H1 (cell line): ENCODE data around the gene GPR39. TPM values are rescaled to one million over a fixed set of nuclear protein-coding genes. Genes with fewer than 3 reads are reported as not detected.

ENCODE experiments used
- CTCF ChIA-PET: fragments of 300-600 bp; sonication (Branson Sonifier 250); formaldehyde crosslinking; loops from one replicate; lab custom pipeline; 2021; ENCODE audit not compliant: partially characterized antibody; lab: Charles Lee
- POLR2A ChIA-PET: fragments of 300-600 bp; sonication (Branson Sonifier 250); formaldehyde crosslinking; loops from one replicate; lab custom pipeline; 2021; ENCODE audit warnings: inconsistent platforms; ENCODE audit not compliant: partially characterized antibody; lab: Charles Lee
- DNase-seq, 2 experiments: peaks; one replicate each; pipeline versions ENCODE4 v3.0.0 to v3.0.0-alpha.2; 2010 to 2022; ENCODE audit warnings: low spot score in 2 of 2, low read depth in 1 of 2, mixed read lengths in 1 of 2
- FAIRE-seq: peaks from 2 replicates; lab custom pipeline; 2011; peaks lifted over from hg19 to GRCh38; lab: Jason Lieb, UNC
- H2AFZ ChIP-seq: 2 replicates; pipeline ENCODE4 v1.8.1; 2012; ENCODE audit warnings: low read length, inconsistent platforms
- H2AK5ac ChIP-seq: 2 replicates; pipeline ENCODE4 v1.6.1; 2013; ENCODE audit warnings: low read depth, low read length
- H2BK120ac ChIP-seq: replicated peaks from 2 replicates; pipeline ENCODE3; 2013; ENCODE audit warnings: low read depth, low read length, inconsistent platforms
- H2BK12ac ChIP-seq: 2 replicates; pipeline ENCODE4 v1.6.1; 2013; ENCODE audit warnings: low read depth, low read length
- H2BK15ac ChIP-seq: 2 replicates; pipeline ENCODE4 v1.6.1; 2013; ENCODE audit warnings: low read length
- H2BK20ac ChIP-seq: 2 replicates; pipeline ENCODE4 v1.6.1; 2013; ENCODE audit warnings: low read length
- H2BK5ac ChIP-seq: 2 replicates; pipeline ENCODE4 v1.6.1; 2013; ENCODE audit warnings: low read depth, low read length
- H3K14ac ChIP-seq: 2 replicates; pipeline ENCODE4 v1.6.1; 2013; ENCODE audit warnings: inconsistent platforms; ENCODE audit not compliant: insufficient read length
- H3K18ac ChIP-seq: 2 replicates; pipeline ENCODE4 v1.6.1; 2013; ENCODE audit warnings: low read length; ENCODE audit errors: extremely low read depth
- H3K23ac ChIP-seq: 2 replicates; pipeline ENCODE4 v1.6.1; 2013; ENCODE audit warnings: inconsistent platforms; ENCODE audit not compliant: insufficient read length
- H3K23me2 ChIP-seq: 2 replicates; pipeline ENCODE4 v1.6.1; 2013; ENCODE audit warnings: low read depth, low read length
- H3K27ac ChIP-seq: 2 replicates; pipeline ENCODE4 v1.6.1; 2011; ENCODE audit warnings: low read depth, low read length, inconsistent platforms
- H3K27me3 ChIP-seq, 4 experiments: replicated peaks in 1 of 4; 1 replicate in 1 of 4; 2 replicates in 3 of 4; pipeline versions ENCODE4 v1.6.1 to v1.8.1; 2011 to 2013; ENCODE audit warnings: low read length in 3 of 4, mild to moderate bottlenecking in 3 of 4, inconsistent platforms in 2 of 4, mixed read lengths in 2 of 4, moderate library complexity in 1 of 4; ENCODE audit not compliant: control insufficient read depth in 3 of 4, insufficient read depth in 3 of 4; ENCODE audit errors: extremely low read depth in 1 of 4
- H3K36me3 ChIP-seq, 4 experiments: 2 replicates each; pipeline versions ENCODE4 v1.6.1 to v1.8.1; 2011 to 2013; ENCODE audit warnings: mild to moderate bottlenecking in 4 of 4, low read length in 3 of 4, moderate library complexity in 2 of 4, control low read depth in 1 of 4, inconsistent platforms in 1 of 4; ENCODE audit not compliant: insufficient read depth in 4 of 4, control insufficient read depth in 2 of 4
- H3K4ac ChIP-seq: replicated peaks from 2 replicates; pipeline ENCODE3; 2013; ENCODE audit warnings: low read length, low read depth, mixed read lengths, inconsistent platforms; ENCODE audit not compliant: insufficient read length
- H3K4me1 ChIP-seq, 4 experiments: replicated peaks in 1 of 4; 1 replicate in 1 of 4; 2 replicates in 3 of 4; pipeline versions ENCODE4 v1.6.1 to v1.8.1; 2011 to 2013; ENCODE audit warnings: low read length in 3 of 4, inconsistent platforms in 2 of 4, mixed read lengths in 1 of 4; ENCODE audit not compliant: insufficient read depth in 4 of 4, control insufficient read depth in 3 of 4
- H3K4me2 ChIP-seq, 2 experiments: 2 replicates each; pipeline versions ENCODE4 v1.6.1 to v1.8.1; 2011 to 2013; ENCODE audit warnings: low read depth in 2 of 2, low read length in 2 of 2, control low read depth in 1 of 2, inconsistent platforms in 1 of 2, mild to moderate bottlenecking in 1 of 2; ENCODE audit not compliant: insufficient read depth in 1 of 2
- H3K4me3 ChIP-seq, 4 experiments: fragments of 200-600, 300-600 bp in 1 of 4; sonication (generic), shearing (Covaris generic), sonication (Bioruptor Twin) in 1 of 4; 2 replicates each; pipeline versions ENCODE4 v1.5.1 to v1.8.1; 2011 to 2016; ENCODE audit warnings: low read length in 4 of 4, low read depth in 3 of 4, control low read depth in 2 of 4, inconsistent platforms in 2 of 4, mild to moderate bottlenecking in 2 of 4, mixed read lengths in 1 of 4, moderate library complexity in 1 of 4; ENCODE audit not compliant: insufficient read depth in 2 of 4; ENCODE audit errors: extremely low read depth in 1 of 4
- H3K56ac ChIP-seq: replicated peaks from 2 replicates; pipeline ENCODE3; 2013; ENCODE audit warnings: low read depth, mild to moderate bottlenecking, mixed read lengths, low read length, inconsistent platforms; ENCODE audit not compliant: insufficient read length
- H3K79me1 ChIP-seq: 2 replicates; pipeline ENCODE4 v1.6.1; 2013; ENCODE audit warnings: low read depth, low read length, control low read depth
- H3K79me2 ChIP-seq, 2 experiments: 2 replicates each; pipeline versions ENCODE4 v1.6.1 to v1.8.1; 2012 to 2013; ENCODE audit warnings: low read length in 2 of 2, mild to moderate bottlenecking in 2 of 2, inconsistent platforms in 1 of 2; ENCODE audit not compliant: insufficient read depth in 2 of 2, control insufficient read depth in 1 of 2
- H3K9ac ChIP-seq, 4 experiments: replicated peaks in 1 of 4; 1 replicate in 1 of 4; 2 replicates in 3 of 4; pipeline versions ENCODE4 v1.6.1 to v1.8.1; 2011 to 2013; ENCODE audit warnings: low read depth in 3 of 4, low read length in 3 of 4, control low read depth in 2 of 4, mild to moderate bottlenecking in 2 of 4, moderate library complexity in 2 of 4, inconsistent platforms in 1 of 4; ENCODE audit errors: extremely low read depth in 1 of 4
- H3K9me3 ChIP-seq, 2 experiments: 2 replicates each; pipeline versions ENCODE4 v1.6.1 to v1.8.1; 2012 to 2013; ENCODE audit warnings: mild to moderate bottlenecking in 2 of 2, moderate library complexity in 2 of 2, control low read depth in 1 of 2, inconsistent platforms in 1 of 2, low read depth in 1 of 2, low read length in 1 of 2, mixed read lengths in 1 of 2; ENCODE audit not compliant: insufficient read depth in 2 of 2
- H4K20me1 ChIP-seq, 2 experiments: replicated peaks in 1 of 2; 2 replicates each; pipeline versions ENCODE3 to v1.8.1; 2011 to 2013; ENCODE audit warnings: inconsistent platforms in 2 of 2, low read length in 2 of 2, mild to moderate bottlenecking in 1 of 2; ENCODE audit not compliant: insufficient read depth in 2 of 2, control insufficient read depth in 1 of 2
- H4K5ac ChIP-seq: 2 replicates; pipeline ENCODE4 v1.6.1; 2013; ENCODE audit warnings: low read length, low read depth, mixed read lengths, inconsistent platforms; ENCODE audit not compliant: insufficient read length
- H4K8ac ChIP-seq: 2 replicates; pipeline ENCODE4 v1.8.0; 2013; ENCODE audit warnings: mild to moderate bottlenecking, moderate library complexity, low read length, inconsistent platforms; ENCODE audit not compliant: insufficient read depth; ENCODE audit errors: extremely low read depth
- H4K91ac ChIP-seq: replicated peaks from 2 replicates; pipeline ENCODE3; 2013; ENCODE audit warnings: low read length, mixed read lengths, inconsistent platforms; ENCODE audit not compliant: insufficient read length
- EZH2 ChIP-seq: fragments of 200-600 bp; sonication (generic); IDR thresholded peaks from 2 replicates; pipeline ENCODE4 v1.7.1; 2012; ENCODE audit warnings: low read depth, mild to moderate bottlenecking, moderate library complexity, low read length, inconsistent platforms; ENCODE audit not compliant: severe bottlenecking
- FOSL1 ChIP-seq: IDR thresholded peaks from 2 replicates; pipeline ENCODE4 v1.6.1; 2011; ENCODE audit warnings: mild to moderate bottlenecking, low read depth, low read length, moderate library complexity; ENCODE audit not compliant: insufficient read depth
- GABPA ChIP-seq: IDR thresholded peaks from 2 replicates; pipeline ENCODE4 v1.6.1; 2011; ENCODE audit warnings: mild to moderate bottlenecking, low read length, moderate library complexity, borderline replicate concordance; ENCODE audit not compliant: insufficient read depth
- JUND ChIP-seq: IDR thresholded peaks from 2 replicates; pipeline ENCODE4 v1.6.1; 2011; ENCODE audit warnings: mild to moderate bottlenecking, improper control_type of control experiment, low read length
- SIN3A ChIP-seq, 2 experiments: IDR thresholded peaks in 1 of 2; conservative IDR thresholded peaks in 1 of 2; 2 replicates each; pipeline ENCODE4 v1.6.1; 2011 to 2012; ENCODE audit warnings: low read length in 2 of 2, improper control_type of control experiment in 1 of 2, low read depth in 1 of 2, mild to moderate bottlenecking in 1 of 2
- SP4 ChIP-seq: IDR thresholded peaks from 2 replicates; pipeline ENCODE4 v1.6.1; 2012; ENCODE audit warnings: low read length, inconsistent platforms
- WGBS, 2 experiments: shearing (Covaris generic) in 1 of 2; methylation state at CpG; one replicate each; pipeline versions ENCODE4 v1.1.6 to v1.1.7; 2013 to 2015; ENCODE audit warnings: low lambda C conversion rate in 2 of 2, mixed read lengths in 2 of 2, inconsistent platforms in 1 of 2, low coverage in 1 of 2, missing lambda C conversion rate in 1 of 2; ENCODE audit not compliant: insufficient replicate concordance in 2 of 2, insufficient coverage in 1 of 2, insufficient read length in 1 of 2; ENCODE audit errors: extremely low coverage in 1 of 2, missing lambda C conversion rate in 1 of 2; 5-methylcytosine and 5-hydroxymethylcytosine counted together
- polyA plus RNA-seq, 7 experiments: library from polyadenylated mRNA; depleted of rRNA in 3 of 7; stranded (reverse) in 5 of 7; unstranded in 2 of 7; fragments of >200 nt in 5 of 7; fragments of 200-250 nt in 2 of 7; gene quantifications; 1 replicate in 5 of 7; 2 replicates in 1 of 7; 4 replicates in 1 of 7; pipeline versions ENCODE4 v1.2.1 to v1.2.3, GENCODE V29; 2011 to 2013; ENCODE audit warnings: missing spikeins in 2 of 7, mixed read lengths in 2 of 7
- total RNA-seq: library from RNA; stranded (reverse); fragmentation: NEBNext Ultra II Directional; extraction: Animal tissue kit (Norgen Biotek cat#: 25700); gene quantifications from 2 replicates; pipeline ENCODE4 v1.2.1, GENCODE V29; 2021

The GPR39 gene
- total and polyA plus RNA-seq, 2 of the 8 experiments (the other 6 are each of a cell fraction or from before 2014, with no cell fraction given), result 0.63 to 2.7 TPM

DNA sequence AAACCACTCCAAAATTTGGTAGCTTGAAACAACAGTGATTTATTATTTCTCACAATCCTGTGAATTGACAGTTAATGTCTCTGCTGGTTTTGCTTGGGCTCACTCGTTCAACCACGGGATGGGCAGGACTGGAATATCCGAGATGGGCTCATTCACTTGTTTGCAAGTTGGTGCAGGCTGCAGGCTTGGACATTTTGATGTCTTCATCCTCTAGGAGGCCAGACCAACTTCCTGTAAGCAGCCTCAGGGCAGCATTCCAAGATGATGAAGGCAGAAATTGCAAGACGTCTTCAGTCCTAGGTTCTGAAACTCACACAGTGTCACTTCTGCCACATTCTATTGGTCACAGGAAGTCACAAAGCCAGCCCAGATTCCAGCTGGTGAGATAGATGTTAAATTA lies 47.1 kb downstream of the GPR39 start:
- H2AK5ac ChIP-seq, result no peak overlapping the region
- H3K36me3 ChIP-seq, result 0 out of 8 replicates have a peak, but pooled peaks cover 0 to 6% (median 0%) of the 10 kb centered on the region in 4 experiments
- 89% methylated on average over 4 of the region's 4 CpGs; no CpG with 5 or more reads in 1 of the 2 experiments for WGBS, 2 experiments

More for the DNA sequence above, 47.1 kb downstream of the GPR39 start:
- Histone ChIP-seq H2BK120ac (no peak overlapping the region), H3K23ac (no peak overlapping the region), H3K79me2 (no peaks in the 10 kb centered on the region), H3K9ac (no peak overlapping the region), H3K4me2 (no peak overlapping the region), H4K8ac (no peak overlapping the region; the same call in 1 of the 2 replicates), H2BK12ac (no peak overlapping the region), H3K23me2 (no peaks in the 10 kb centered on the region), H3K14ac (no peak overlapping the region), H2AFZ (no peak overlapping the region), H4K91ac (no peak overlapping the region), H4K20me1 (no peaks in the 10 kb centered on the region), H3K4ac (no peak overlapping the region), H3K4me1 (no peaks in the 10 kb centered on the region), H3K79me1 (no peaks in the 10 kb centered on the region), H2BK15ac (no peak overlapping the region), H3K9me3 (peaks cover 46 to 55% of the 10 kb centered on the region in 2 experiments), H2BK5ac (no peak overlapping the region), H3K4me3 (no peak overlapping the region), H2BK20ac (no peak overlapping the region), H3K27me3 (no peaks in the 10 kb centered on the region), H3K27ac (no peak overlapping the region), H4K5ac (no peak overlapping the region), H3K18ac (no peak overlapping the region), H3K56ac (no peak overlapping the region)
- TF ChIP-seq GABPA, result no peak
- TF ChIP-seq JUND, result no peak
- no peak for TF ChIP-seq EZH2
- no peak for TF ChIP-seq FOSL1
- TF ChIP-seq SP4, result no peak
- TF ChIP-seq SIN3A (conservative IDR thresholded peaks at IDR 0.05 in 1 of 2, IDR thresholded peaks at IDR 0.05 in 1 of 2; ENCODE audit: low read depth in 1 of 2, low read length in 2 of 2), result no peak
- POLR2A ChIA-PET, result no interaction called here
- CTCF ChIA-PET, result interaction anchor here (0.9 to 1.5 kb wide), 2 partner anchors 9 to 14 kb away, joined by 3 to 4 read pairs; no protein-coding TSS in a partner anchor
- DNase-seq (no peak), FAIRE-seq (no peak)
